ENCODE data around the gene GRM4.

The GRM4 gene

DNA sequence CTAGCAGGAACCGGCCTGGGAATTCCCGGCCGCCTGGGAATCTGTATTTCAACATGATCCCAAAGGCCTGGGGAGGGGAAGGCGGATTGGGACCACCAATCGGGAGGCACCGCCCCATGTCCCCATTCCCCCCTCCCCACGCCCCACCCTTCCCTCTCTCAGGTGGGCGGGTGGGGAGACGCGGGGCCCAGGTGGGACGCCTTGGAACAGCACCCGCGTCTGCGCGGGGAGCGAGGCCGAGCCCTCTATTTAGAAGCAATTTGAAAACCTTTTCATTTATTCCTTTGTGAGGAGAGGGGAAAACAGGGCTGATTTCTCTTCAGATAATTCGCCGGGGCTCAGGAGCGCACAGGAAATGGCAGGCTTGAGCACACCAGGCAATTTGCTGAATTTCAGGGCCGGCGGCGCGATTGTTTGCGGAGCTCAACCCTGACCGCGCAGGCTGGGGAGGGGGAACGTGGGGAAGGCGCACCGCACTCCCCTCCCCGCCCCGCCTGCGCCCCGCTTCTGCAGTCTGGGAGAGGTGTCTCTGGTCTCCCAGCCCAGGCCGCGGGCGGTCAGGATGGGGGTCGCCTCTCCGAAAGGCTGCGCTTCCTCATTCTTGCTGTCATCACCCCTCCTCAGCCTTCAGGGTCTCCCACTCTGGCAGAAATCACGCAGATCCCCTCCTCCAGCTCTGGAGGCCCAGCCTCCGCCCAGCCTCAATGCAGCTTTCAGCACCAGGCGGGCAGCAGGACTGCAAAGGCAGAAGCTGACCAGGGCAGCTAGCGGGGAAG, 170.0 kb downstream of the GRM4 start:
- Histone ChIP-seq H3K27me3 (ENCODE audit: insufficient read depth, insufficient read length) (peaks cover 14% of the 10 kb centered on the region), H3K9ac (ENCODE audit: insufficient read length, low read depth) (no peak overlapping the region), H3K4me3 (ENCODE audit: insufficient read length, low read depth) (peak overlapping the region; percentile 21), H3K4me1 (ENCODE audit: insufficient read depth, insufficient read length) (no peaks in the 10 kb centered on the region), H3K9me3 (ENCODE audit: insufficient read depth, low read length) (peaks cover 9% of the 10 kb centered on the region; the same call in 1 of the 2 replicates), H3K36me3 (ENCODE audit: insufficient read depth, insufficient read length, low read length) (no peaks in the 10 kb centered on the region)
- no peak for DNase-seq (ENCODE audit: low read depth, low spot score)
- TF ChIP-seq YY1 (IDR thresholded peaks at IDR 0.05; ENCODE audit: insufficient read depth, insufficient read length): no peak
- TF ChIP-seq SUZ12 (IDR thresholded peaks at IDR 0.05; ENCODE audit: extremely low read depth, insufficient read depth, insufficient read length): no peak
- no peak for TF ChIP-seq ZNF274 (IDR thresholded peaks at IDR 0.05; ENCODE audit: low read depth, low read length)

DNA sequence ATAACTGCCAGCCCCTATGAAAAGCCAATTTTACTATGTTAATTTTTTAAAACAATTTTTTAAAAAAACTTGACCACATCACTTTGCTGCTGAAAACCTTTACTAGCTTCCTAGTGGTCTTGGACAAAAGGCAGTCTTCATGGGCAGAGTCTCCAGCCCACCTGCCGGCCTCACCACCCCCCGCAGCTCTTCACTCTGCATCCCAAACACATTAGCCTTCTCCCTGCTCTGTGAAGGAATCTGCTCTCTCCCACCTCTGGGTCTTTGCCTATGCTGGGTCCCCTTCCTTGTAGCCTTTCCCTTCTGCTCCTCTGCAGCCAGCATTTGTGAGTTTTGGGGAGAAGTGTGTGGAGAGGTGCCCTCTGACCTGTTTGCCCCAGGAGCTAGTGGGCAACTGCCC, 171.4 kb downstream of the GRM4 start:
- no peak for DNase-seq (ENCODE audit: low read depth, low spot score)
- peaks cover 14% of the 10 kb centered on the region for H3K27me3 ChIP-seq (ENCODE audit: insufficient read depth, insufficient read length)
- H3K9ac ChIP-seq (ENCODE audit: insufficient read length, low read depth): no peak overlapping the region
- H3K9me3 ChIP-seq (ENCODE audit: insufficient read depth, low read length): peaks cover 9% of the 10 kb centered on the region; the same call in 1 of the 2 replicates
- no peak overlapping the region for H3K4me3 ChIP-seq (ENCODE audit: insufficient read length, low read depth)
- TF ChIP-seq ZNF274 (IDR thresholded peaks at IDR 0.05; ENCODE audit: low read depth, low read length): no peak
- no peak for TF ChIP-seq SUZ12 (IDR thresholded peaks at IDR 0.05; ENCODE audit: extremely low read depth, insufficient read depth, insufficient read length)
- TF ChIP-seq YY1 (IDR thresholded peaks at IDR 0.05; ENCODE audit: insufficient read depth, insufficient read length): no peak
- H3K36me3 ChIP-seq (ENCODE audit: insufficient read depth, insufficient read length, low read length): no peaks in the 10 kb centered on the region
- H3K4me1 ChIP-seq (ENCODE audit: insufficient read depth, insufficient read length): no peaks in the 10 kb centered on the region

DNA sequence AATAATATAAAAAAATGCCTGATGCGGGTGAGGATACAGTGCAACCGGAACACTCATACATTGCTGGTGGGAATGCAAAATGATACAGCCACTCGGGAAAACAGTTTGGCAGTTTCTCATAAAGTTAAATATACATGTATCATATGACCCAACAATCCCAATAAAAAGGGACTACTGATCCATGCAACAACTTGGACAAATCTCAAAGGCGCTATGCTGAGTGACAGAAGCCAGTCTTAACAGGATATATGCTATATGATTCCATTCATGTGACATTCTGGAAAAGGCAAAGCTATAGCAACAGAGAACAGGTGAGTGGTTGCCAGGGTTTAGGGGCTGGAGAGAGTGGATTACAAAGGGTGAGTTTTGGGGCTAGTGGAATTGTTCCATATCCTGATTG, 171.9 kb downstream of the GRM4 start:
- H3K36me3 ChIP-seq (ENCODE audit: insufficient read depth, insufficient read length, low read length): no peaks in the 10 kb centered on the region
- no peak for DNase-seq (ENCODE audit: low read depth, low spot score)
- no peak for TF ChIP-seq ZNF274 (IDR thresholded peaks at IDR 0.05; ENCODE audit: low read depth, low read length)
- no peak for TF ChIP-seq SUZ12 (IDR thresholded peaks at IDR 0.05; ENCODE audit: extremely low read depth, insufficient read depth, insufficient read length)
- no peak for TF ChIP-seq YY1 (IDR thresholded peaks at IDR 0.05; ENCODE audit: insufficient read depth, insufficient read length)
- H3K27me3 ChIP-seq (ENCODE audit: insufficient read depth, insufficient read length): peaks cover 14% of the 10 kb centered on the region
- H3K4me1 ChIP-seq (ENCODE audit: insufficient read depth, insufficient read length): no peaks in the 10 kb centered on the region
- H3K9ac ChIP-seq (ENCODE audit: insufficient read length, low read depth): no peak overlapping the region
- peaks cover 9% of the 10 kb centered on the region; the same call in 1 of the 2 replicates for H3K9me3 ChIP-seq (ENCODE audit: insufficient read depth, low read length)
- H3K4me3 ChIP-seq (ENCODE audit: insufficient read length, low read depth): no peak overlapping the region

GRCh38 chr6:33971580-33971979, 174.3 kb downstream of the GRM4 start:
- DNase-seq (ENCODE audit: low read depth, low spot score): no peak
- H3K9ac ChIP-seq (ENCODE audit: insufficient read length, low read depth): no peak overlapping the region
- TF ChIP-seq YY1 (IDR thresholded peaks at IDR 0.05; ENCODE audit: insufficient read depth, insufficient read length) (no peak), ZNF274 (IDR thresholded peaks at IDR 0.05; ENCODE audit: low read depth, low read length) (no peak), SUZ12 (IDR thresholded peaks at IDR 0.05; ENCODE audit: extremely low read depth, insufficient read depth, insufficient read length) (no peak)
- H3K9me3 ChIP-seq (ENCODE audit: insufficient read depth, low read length): peaks cover 9% of the 10 kb centered on the region; the same call in 1 of the 2 replicates
- no peaks in the 10 kb centered on the region for H3K36me3 ChIP-seq (ENCODE audit: insufficient read depth, insufficient read length, low read length)
- peaks cover 8% of the 10 kb centered on the region for H3K27me3 ChIP-seq (ENCODE audit: insufficient read depth, insufficient read length)
- no peaks in the 10 kb centered on the region for H3K4me1 ChIP-seq (ENCODE audit: insufficient read depth, insufficient read length)
- no peak overlapping the region for H3K4me3 ChIP-seq (ENCODE audit: insufficient read length, low read depth)
